Esophagus muscularis mucosa (tissue), 3 donors: Measurements from ENCODE around the gene PIP4P1.

Source experiments
- POLR2A ChIP-seq: fragments of 450-650 bp; IDR thresholded peaks from one replicate; pipeline ENCODE4 v1.6.1; 2017; ENCODE audit warnings: antibody characterized with exemption, moderate library complexity, mild to moderate bottlenecking, low read depth
- POLR2AphosphoS5 ChIP-seq, 2 donors: sonication (generic); formaldehyde crosslinking; IDR thresholded peaks; one replicate each; pipeline ENCODE4 v1.6.1; 2017; ENCODE audit warnings: antibody characterized with exemption in 2 of 2
- TF ChIP-seq, protein P1 (sequence below), 3 experiments: fragments of 200-600 bp in 2 of 3; fragments of 450-650 bp in 1 of 3; sonication (generic) in 2 of 3; IDR thresholded peaks; one replicate each; pipeline ENCODE4 v1.5.1; 2017 to 2019; ENCODE audit warnings: antibody characterized with exemption in 3 of 3, mild to moderate bottlenecking in 2 of 3, moderate library complexity in 1 of 3

DNA sequence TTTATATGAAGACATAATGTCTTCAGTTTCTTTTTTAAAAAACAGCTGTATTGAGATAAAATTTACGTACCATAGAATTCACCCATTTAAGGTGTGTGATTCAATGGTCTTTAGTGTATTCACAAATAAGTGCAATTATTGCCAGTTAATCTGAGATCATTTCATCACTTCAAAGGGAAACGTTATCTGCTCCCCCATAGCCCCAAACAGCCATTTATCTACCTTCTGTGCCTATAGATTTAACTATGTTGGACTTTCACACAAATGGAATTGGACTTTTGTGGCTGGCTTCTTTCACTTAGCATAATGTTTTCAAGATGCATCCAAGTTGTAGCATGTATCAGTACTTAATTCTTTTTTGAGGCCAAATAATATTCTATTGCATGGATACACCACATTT lies 17.7 kb upstream of the PIP4P1 start:
- TF ChIP-seq, protein P1, sequence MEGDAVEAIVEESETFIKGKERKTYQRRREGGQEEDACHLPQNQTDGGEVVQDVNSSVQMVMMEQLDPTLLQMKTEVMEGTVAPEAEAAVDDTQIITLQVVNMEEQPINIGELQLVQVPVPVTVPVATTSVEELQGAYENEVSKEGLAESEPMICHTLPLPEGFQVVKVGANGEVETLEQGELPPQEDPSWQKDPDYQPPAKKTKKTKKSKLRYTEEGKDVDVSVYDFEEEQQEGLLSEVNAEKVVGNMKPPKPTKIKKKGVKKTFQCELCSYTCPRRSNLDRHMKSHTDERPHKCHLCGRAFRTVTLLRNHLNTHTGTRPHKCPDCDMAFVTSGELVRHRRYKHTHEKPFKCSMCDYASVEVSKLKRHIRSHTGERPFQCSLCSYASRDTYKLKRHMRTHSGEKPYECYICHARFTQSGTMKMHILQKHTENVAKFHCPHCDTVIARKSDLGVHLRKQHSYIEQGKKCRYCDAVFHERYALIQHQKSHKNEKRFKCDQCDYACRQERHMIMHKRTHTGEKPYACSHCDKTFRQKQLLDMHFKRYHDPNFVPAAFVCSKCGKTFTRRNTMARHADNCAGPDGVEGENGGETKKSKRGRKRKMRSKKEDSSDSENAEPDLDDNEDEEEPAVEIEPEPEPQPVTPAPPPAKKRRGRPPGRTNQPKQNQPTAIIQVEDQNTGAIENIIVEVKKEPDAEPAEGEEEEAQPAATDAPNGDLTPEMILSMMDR (IDR thresholded peaks at IDR 0.05) = no peak
- TF ChIP-seq POLR2A (no peak), POLR2AphosphoS5 (IDR thresholded peaks at IDR 0.05) (no peak)
